Inferior parietal cortex (tissue), 1 donor: Measurements from ENCODE around the gene EBPL.
"Not testable (repeated sequence)": the region's sequence is repeated elsewhere in the genome, so short reads cannot be mapped to it uniquely, and the experiment has no call there.

Experiments
- DNase-seq: peaks from one replicate; pipeline ENCODE4 v3.0.0-alpha.2; 2016; ENCODE audit errors: extremely low spot score

EBPL gene

DNA sequence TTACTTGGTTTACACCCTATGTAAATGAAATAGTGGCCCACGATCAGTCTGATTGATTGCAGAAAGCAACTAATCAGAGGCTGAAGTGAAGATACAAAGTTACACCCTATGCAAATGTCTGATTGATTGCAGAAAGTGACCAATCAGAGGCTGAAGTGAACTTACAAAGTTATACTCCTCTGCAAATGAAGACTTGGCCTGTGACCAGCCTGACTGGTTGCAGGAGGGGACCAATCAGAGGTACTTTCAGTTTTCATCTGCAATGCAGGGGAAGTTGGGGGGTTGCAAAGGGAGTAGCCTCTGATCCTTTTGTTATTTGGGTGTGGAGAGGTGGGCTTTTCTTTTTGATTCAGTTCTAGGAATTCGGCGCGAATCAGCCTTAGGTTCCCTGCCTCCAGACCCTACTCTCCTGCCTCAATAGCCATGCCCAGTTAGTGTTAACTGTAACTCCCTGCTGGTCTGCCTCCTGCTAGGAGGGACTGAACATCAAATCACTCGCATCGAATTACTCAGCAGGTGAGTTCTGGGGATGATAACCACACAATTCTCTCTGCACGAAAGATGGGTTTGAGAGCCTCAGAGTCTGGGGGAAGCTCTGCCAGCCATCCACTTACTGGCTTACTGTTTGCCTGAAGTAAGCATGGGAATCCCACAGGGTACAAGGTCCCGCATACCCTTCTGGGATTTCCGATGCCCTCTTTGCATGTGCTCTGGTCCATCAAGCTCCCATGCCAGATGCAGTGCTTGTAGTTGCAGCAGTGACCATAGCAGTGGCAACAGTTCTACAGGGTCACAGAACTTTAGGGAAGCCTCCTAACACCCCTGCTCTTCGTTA, 55.5 kb downstream of the EBPL start:
- DNase-seq: no peak

DNA sequence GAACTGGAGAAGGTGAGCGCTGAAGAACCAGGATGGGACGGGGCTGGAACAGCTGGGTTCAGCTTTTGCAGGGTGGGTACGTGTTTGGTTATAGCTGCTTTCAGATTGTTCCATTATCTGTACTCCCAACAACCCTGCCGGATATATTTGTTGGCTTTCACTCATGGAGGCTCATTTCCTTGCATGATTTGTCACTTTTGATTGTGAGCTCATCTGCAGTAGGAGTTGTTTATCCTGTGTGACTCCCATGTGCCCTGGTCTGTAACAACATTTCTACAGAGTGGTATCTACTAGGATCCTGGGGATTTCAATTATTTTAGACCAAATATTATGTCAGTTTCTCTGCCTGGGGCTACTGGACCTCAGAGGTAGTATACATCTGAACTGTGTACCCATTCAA, 57.6 kb downstream of the EBPL start:
- no peak for DNase-seq

- DNase-seq: no peak
Observed at GRCh38 chr13:49632156-49632555, 59.1 kb downstream of the EBPL start.

GRCh38 chr13:49630580-49630979, 60.7 kb downstream of the EBPL start:
- DNase-seq: no peak

DNA sequence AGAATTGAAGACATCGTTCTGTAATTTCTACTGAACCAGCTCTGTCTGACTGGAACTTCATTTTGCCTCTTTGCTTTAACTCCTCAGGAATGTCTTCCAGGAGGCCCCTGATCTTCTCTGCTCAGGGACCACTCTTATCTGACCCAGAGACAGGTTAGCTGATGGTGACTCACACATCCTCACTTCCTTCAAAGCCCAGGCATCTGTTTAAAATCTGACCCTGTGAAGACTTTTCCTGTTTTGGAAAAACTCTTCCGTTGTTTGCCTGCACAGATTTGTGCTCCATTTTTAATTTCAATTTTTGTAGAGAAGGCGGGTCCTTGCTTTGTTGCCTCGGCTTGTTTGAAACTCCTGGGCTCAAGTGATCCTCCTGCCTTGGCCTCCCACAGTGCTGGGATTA, 61.3 kb downstream of the EBPL start:
- no peak for DNase-seq

DNA sequence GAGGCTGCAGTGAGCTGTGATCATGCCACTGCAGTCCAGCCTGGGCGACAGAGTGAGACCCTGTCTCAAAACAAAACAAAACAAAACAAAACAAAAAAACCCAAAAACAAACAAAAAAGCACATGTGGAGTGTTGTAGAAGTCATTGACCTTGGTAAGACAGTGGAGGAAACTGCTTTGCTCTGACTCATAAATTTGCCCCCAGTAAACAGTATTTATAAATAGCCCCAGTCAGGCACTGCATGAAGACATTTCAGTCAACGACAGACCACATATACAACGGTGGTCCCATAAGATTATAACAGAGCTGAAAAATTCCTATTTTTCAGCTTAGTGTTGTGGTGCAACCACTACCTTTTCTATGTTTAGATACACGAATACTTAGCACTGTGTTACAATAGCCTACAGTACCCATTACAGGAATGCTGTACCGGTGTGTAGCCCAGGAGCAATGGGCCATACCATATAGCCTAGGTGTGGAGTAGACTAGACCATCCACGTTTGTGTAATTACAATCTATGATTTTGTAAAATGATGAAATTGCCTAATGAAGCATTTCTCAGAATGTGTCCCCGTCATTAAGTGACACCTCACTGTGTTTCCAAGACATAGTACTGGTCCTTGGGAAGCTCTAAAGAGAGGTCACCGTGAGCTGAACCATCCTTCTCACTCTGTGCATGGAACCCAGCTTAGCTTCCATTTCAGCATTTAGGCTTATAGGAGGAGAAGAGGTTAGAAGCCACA, 61.9 kb downstream of the EBPL start:
- no peak for DNase-seq

- DNase-seq: no peak
Observed at GRCh38 chr13:49627831-49628652, 63.2 kb downstream of the EBPL start, which contains the start of gene ARL11. Gene ARL11, plus strand, starts transcription at chr13:49628507. Its CDS starts 1,941 bp downstream, at chr13:49630448.

DNA sequence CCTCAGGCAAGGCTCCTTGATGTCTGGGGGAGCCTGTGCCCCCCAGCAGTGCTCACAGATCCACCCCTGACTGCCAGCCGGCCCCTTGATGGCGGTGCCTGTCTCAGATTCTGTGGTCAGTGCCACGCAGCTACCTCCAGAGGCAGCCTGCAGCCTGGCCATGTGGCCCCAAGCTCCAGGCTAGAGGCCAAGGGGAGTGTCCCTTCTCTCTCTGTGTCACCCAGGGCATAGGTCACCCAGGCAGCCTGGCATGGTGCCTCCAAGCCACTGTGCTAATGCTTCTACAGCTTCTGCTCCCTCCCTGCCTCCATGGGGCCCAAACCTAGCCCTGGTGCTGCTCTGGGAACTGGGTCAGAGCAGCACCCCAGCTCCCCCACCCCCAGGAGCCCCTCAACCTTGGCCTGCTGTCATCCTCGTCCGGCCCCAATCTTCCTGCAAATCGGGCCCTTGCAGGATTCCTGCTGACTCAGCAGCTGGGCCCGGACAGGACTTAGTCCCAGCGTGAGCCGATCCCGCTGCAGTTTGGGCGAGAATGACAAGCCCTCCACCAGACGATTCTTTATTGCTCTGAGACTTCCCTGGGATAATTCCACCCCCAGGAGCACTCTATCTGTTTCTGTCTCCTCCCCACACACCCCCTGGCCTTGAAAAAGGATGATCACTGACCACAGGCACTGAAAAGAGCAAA, 65.8 kb downstream of the EBPL start:
- no peak for DNase-seq

DNA sequence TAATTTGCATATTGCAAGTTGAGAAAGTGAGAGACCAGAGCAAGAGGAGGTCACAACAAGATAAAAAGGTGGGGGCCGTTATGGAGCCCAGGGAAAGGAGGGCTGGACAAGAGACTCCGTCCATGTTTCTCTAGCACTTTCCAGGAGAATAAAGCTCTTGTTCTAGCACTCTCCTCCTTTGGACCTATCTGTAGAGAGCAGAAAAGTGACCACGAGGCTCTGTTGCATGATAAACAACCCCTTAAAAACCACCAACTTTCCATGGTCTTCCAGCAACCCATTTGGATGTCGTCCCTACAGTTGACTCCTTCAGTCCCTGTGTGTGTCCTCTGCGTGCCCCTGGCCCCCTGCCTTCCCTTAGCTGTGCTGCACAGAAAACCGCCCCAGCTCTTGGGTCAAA, 67.1 kb downstream of the EBPL start:
- DNase-seq: no peak

- DNase-seq: no peak
Observed at GRCh38 chr13:49622174-49622946, 68.9 kb downstream of the EBPL start.

- DNase-seq: no peak
Observed at GRCh38 chr13:49620170-49620621, 71.1 kb downstream of the EBPL start.

- DNase-seq: no peak
Observed at GRCh38 chr13:49616676-49617065, 74.6 kb downstream of the EBPL start.

DNA sequence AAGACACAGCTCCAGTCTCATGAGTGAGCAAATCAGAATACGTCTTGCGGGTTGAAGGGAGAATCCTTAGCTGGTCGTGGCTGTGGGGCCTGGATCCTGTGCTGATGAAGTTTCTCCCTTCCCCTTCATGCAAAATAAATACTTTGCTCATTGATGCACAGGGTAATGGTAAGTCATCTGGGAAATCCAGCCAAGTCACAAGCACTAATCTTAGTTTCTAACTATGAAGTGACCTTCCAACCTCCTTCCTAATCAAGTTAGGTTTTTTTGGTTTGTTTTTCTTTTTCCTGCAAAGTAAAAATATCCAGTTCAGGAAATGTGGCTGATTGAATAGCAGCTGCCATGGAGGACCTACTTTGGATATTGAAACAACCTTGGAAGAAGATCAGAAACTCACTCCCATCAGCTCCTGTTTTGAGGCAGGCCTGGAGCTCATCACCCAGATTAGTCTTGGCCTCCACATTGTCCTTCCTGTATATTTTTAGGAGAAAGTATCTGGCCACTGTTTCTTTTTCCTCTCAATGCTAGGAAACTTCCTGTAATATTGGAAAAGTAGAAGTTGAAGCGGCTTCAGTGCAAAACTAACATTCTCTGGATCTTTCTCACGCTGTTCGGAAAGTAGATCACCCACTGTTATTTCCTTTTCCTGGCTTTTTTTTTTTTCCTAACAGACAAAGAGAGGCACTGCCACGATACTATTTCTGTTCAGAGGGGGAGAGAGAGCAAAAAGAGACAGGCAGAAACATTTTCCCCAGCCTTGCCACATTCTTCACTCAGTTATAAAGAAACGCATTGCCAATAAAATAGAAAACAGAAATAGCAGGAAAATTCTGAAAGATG, 75.2 kb downstream of the EBPL start:
- DNase-seq: no peak

DNA sequence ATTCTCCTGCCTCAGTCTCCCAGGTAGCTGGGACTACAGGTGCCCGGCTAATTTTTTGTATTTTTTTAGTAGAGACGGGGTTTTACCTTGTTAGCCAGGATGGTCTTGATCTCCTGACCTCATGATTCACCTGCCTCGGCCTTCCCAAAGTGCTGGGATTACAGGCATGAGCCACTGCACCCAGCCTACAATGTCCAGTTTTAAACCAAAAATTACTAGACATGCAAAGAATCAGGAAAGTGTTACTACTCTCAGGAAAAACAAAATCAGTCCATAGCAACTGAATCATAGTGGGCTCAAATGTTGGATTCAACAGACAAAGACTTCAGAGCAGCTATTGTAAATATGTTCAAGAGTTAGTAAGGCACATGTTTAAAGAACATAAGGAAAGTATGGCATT, 79.2 kb downstream of the EBPL start:
- not testable (repeated sequence) for DNase-seq
